ENCODE results near the gene ADAM15. TPM values are rescaled to one million over a fixed set of nuclear protein-coding genes. Genes with fewer than 3 reads are reported as not detected.

The ADAM15 gene
- total and polyA plus RNA-seq, 2 of the 8 experiments (the other 6 are each of a cell fraction or from before 2014, with no cell fraction given) = 32.9 to 37.6 TPM

- Histone ChIP-seq H3K79me1 (ENCODE audit: low read depth, low read length) (no peaks in the 10 kb centered on the region), H3K4me3 (ENCODE audit: extremely low read depth in 1 of 4, insufficient read depth in 2 of 4, low read depth in 3 of 4, low read length in 4 of 4) (no peak overlapping the region), H4K8ac (ENCODE audit: extremely low read depth, insufficient read depth, low read length) (no peak overlapping the region), H3K4me1 (replicated peaks in 1 of 4; ENCODE audit: control insufficient read depth in 3 of 4, insufficient read depth in 4 of 4, low read length in 3 of 4) (no peaks in the 10 kb centered on the region; a peak in 1 of 7 replicates), H3K27me3 (replicated peaks in 1 of 4; ENCODE audit: control insufficient read depth in 3 of 4, extremely low read depth in 1 of 4, insufficient read depth in 3 of 4, low read length in 3 of 4) (peaks cover 0 to 2% (median 0%) of the 10 kb centered on the region in 4 experiments; a peak in 2 of 7 replicates), H2AK5ac (ENCODE audit: low read depth, low read length) (no peak overlapping the region), H2BK20ac (ENCODE audit: low read length) (no peak overlapping the region), H3K79me2 (ENCODE audit: control insufficient read depth in 1 of 2, insufficient read depth in 2 of 2, low read length in 2 of 2) (no peaks in the 10 kb centered on the region), H2AFZ (ENCODE audit: low read length) (no peak overlapping the region), H4K91ac (replicated peaks; ENCODE audit: insufficient read length, low read length) (no peak overlapping the region), H3K27ac (ENCODE audit: low read depth, low read length) (no peak overlapping the region), H3K9ac (replicated peaks in 1 of 4; ENCODE audit: extremely low read depth in 1 of 4, low read depth in 3 of 4, low read length in 3 of 4) (no peak overlapping the region), H3K4me2 (ENCODE audit: insufficient read depth in 1 of 2, low read depth in 2 of 2, low read length in 2 of 2) (no peak overlapping the region), H4K20me1 (replicated peaks in 1 of 2; ENCODE audit: control insufficient read depth in 1 of 2, insufficient read depth in 2 of 2, low read length in 2 of 2) (no peaks in the 10 kb centered on the region), H3K14ac (ENCODE audit: insufficient read length) (no peak overlapping the region), H2BK15ac (ENCODE audit: low read length) (no peak overlapping the region), H3K36me3 (ENCODE audit: control insufficient read depth in 2 of 4, insufficient read depth in 4 of 4, low read length in 3 of 4) (no peaks in the 10 kb centered on the region), H3K56ac (replicated peaks; ENCODE audit: insufficient read length, low read depth, low read length) (no peak overlapping the region), H3K23ac (ENCODE audit: insufficient read length) (no peak overlapping the region), H3K9me3 (ENCODE audit: insufficient read depth in 2 of 2, low read depth in 1 of 2, low read length in 1 of 2) (no peaks in the 10 kb centered on the region), H2BK12ac (ENCODE audit: low read depth, low read length) (no peak overlapping the region), H2BK120ac (replicated peaks; ENCODE audit: low read depth, low read length) (no peak overlapping the region), H3K23me2 (ENCODE audit: low read depth, low read length) (no peaks in the 10 kb centered on the region), H4K5ac (ENCODE audit: insufficient read length, low read depth, low read length) (no peak overlapping the region), H3K18ac (ENCODE audit: extremely low read depth, low read length) (no peak overlapping the region), H3K4ac (replicated peaks; ENCODE audit: insufficient read length, low read depth, low read length) (no peak overlapping the region), H2BK5ac (ENCODE audit: low read depth, low read length) (no peak overlapping the region)
- POLR2A ChIA-PET (ENCODE audit: partially characterized antibody) = interaction anchor here (8.8 kb wide), 1 partner anchor 14 kb away, joined by 60 read pairs; no protein-coding TSS in a partner anchor
- FAIRE-seq (no peak), DNase-seq (ENCODE audit: low read depth in 1 of 2, low spot score in 2 of 2) (no peak)
- CTCF ChIA-PET (ENCODE audit: partially characterized antibody) = interaction anchor here (0.7 to 9.5 kb wide), 7 partner anchors 10 to 26 kb away, joined by 3 to 76 read pairs (median 11); no protein-coding TSS in a partner anchor
- WGBS, 2 experiments (ENCODE audit: extremely low coverage in 1 of 2, insufficient coverage in 1 of 2, insufficient read length in 1 of 2, insufficient replicate concordance in 2 of 2, low coverage in 1 of 2, low lambda C conversion rate in 2 of 2, missing lambda C conversion rate in 1 of 2) = 85% methylated on average over 20 of the region's 20 CpGs; no CpG with 5 or more reads in 1 of the 2 experiments
- TF ChIP-seq SUZ12 (IDR thresholded peaks at IDR 0.05; ENCODE audit: low read length) (no peak), TAF7 (optimal IDR thresholded peaks at IDR 0.05; ENCODE audit: borderline replicate concordance, low read depth, low read length) (no peak), HDAC2 (IDR thresholded peaks at IDR 0.05; ENCODE audit: borderline replicate concordance in 1 of 2, low read depth in 2 of 2, low read length in 2 of 2) (no peak), KDM1A (IDR thresholded peaks at IDR 0.05; ENCODE audit: borderline replicate concordance, low read length) (no peak), CTCF (IDR thresholded peaks at IDR 0.05; ENCODE audit: control extremely low read depth in 1 of 3, insufficient read depth in 1 of 3, low read depth in 1 of 3, low read length in 3 of 3) (no peak), NRF1 (IDR thresholded peaks at IDR 0.05; ENCODE audit: low read depth, low read length) (no peak), NANOG (IDR thresholded peaks at IDR 0.05; ENCODE audit: insufficient read depth, low read depth, low read length, poor library complexity, severe bottlenecking) (no peak)
These were observed 16.6 kb upstream of the ADAM15 start for GRCh38 chr1:155034318-155035208.

Measured in H1 (cell line).